ENCODE results near the gene ATP6V0E2. TPM values are rescaled to one million over a fixed set of nuclear protein-coding genes. Genes with fewer than 3 reads are reported as not detected.

Gene ATP6V0E2
- total and polyA plus RNA-seq, 2 experiments from 2014 or later: 11.6 to 25.6 TPM

- H3K9me3 ChIP-seq (ENCODE audit: low read depth): no peaks in the 10 kb centered on the region
- no peak overlapping the region for H3K4me3 ChIP-seq
- H3K27ac ChIP-seq: no peak overlapping the region
- no peaks in the 10 kb centered on the region for H3K36me3 ChIP-seq (replicated peaks; ENCODE audit: insufficient read depth, low read depth)
- 61% methylated on average over 8 of the region's 8 CpGs for WGBS (ENCODE audit: low lambda C conversion rate, missing lambda C conversion rate)
- DNase-seq (ENCODE audit: low spot score): no peak
- no peaks in the 10 kb centered on the region for H4K20me1 ChIP-seq (ENCODE audit: insufficient read depth, poor library complexity, severe bottlenecking)
- H3K27me3 ChIP-seq: no peaks in the 10 kb centered on the region
- H2AFZ ChIP-seq: no peak overlapping the region
- H3K79me2 ChIP-seq: no peaks in the 10 kb centered on the region
- peaks cover 4% of the 10 kb centered on the region for H3K4me1 ChIP-seq (ENCODE audit: insufficient read depth)
- H3K4me2 ChIP-seq: peak overlapping the region; percentile 92
- H3K9me2 ChIP-seq (replicated peaks; ENCODE audit: insufficient read depth): no peaks in the 10 kb centered on the region
- TF ChIP-seq CTCF (IDR thresholded peaks at IDR 0.05; ENCODE audit: poor library complexity): no peak
- no peak for TF ChIP-seq EZH2phosphoT487 (IDR thresholded peaks at IDR 0.05; ENCODE audit: low read depth, severe bottlenecking, unreplicated experiment)
- TF ChIP-seq EZH2 (IDR thresholded peaks at IDR 0.05; ENCODE audit: borderline replicate concordance): no peak
Observed at GRCh38 chr7:149874644-149875028, 867 bp downstream of the ATP6V0E2 start.

- Histone ChIP-seq H3K4me2 (no peak overlapping the region), H3K36me3 (replicated peaks; ENCODE audit: insufficient read depth, low read depth) (no peaks in the 10 kb centered on the region), H3K4me1 (ENCODE audit: insufficient read depth) (peaks cover 4% of the 10 kb centered on the region), H3K4me3 (no peak overlapping the region), H2AFZ (no peak overlapping the region), H3K79me2 (no peaks in the 10 kb centered on the region), H3K27ac (no peak overlapping the region), H3K27me3 (no peaks in the 10 kb centered on the region), H3K9me2 (replicated peaks; ENCODE audit: insufficient read depth) (no peaks in the 10 kb centered on the region), H4K20me1 (ENCODE audit: insufficient read depth, poor library complexity, severe bottlenecking) (no peaks in the 10 kb centered on the region), H3K9me3 (ENCODE audit: low read depth) (no peaks in the 10 kb centered on the region)
- no peak for DNase-seq (ENCODE audit: low spot score)
- TF ChIP-seq EZH2 (IDR thresholded peaks at IDR 0.05; ENCODE audit: borderline replicate concordance) (no peak), EZH2phosphoT487 (IDR thresholded peaks at IDR 0.05; ENCODE audit: low read depth, severe bottlenecking, unreplicated experiment) (no peak), CTCF (IDR thresholded peaks at IDR 0.05; ENCODE audit: poor library complexity) (no peak)
- 97% methylated on average over 4 of the region's 4 CpGs for WGBS (ENCODE audit: low lambda C conversion rate, missing lambda C conversion rate)
Observed at GRCh38 chr7:149875396-149875795, 1.6 kb downstream of the ATP6V0E2 start.

GRCh38 chr7:149877890-149878522, 4.2 kb downstream of the ATP6V0E2 start:
- no peaks in the 10 kb centered on the region for H3K9me2 ChIP-seq (replicated peaks; ENCODE audit: insufficient read depth)
- DNase-seq (ENCODE audit: low spot score): no peak
- peaks cover 4% of the 10 kb centered on the region for H3K4me1 ChIP-seq (ENCODE audit: insufficient read depth)
- no peak overlapping the region for H3K27ac ChIP-seq
- no peaks in the 10 kb centered on the region for H3K27me3 ChIP-seq
- H3K36me3 ChIP-seq (replicated peaks; ENCODE audit: insufficient read depth, low read depth): no peaks in the 10 kb centered on the region
- no peak overlapping the region for H3K4me3 ChIP-seq
- H3K79me2 ChIP-seq: no peaks in the 10 kb centered on the region
- H3K4me2 ChIP-seq: no peak overlapping the region
- WGBS (ENCODE audit: low lambda C conversion rate, missing lambda C conversion rate): 90% methylated on average over 16 of the region's 16 CpGs
- no peak overlapping the region for H2AFZ ChIP-seq
- H4K20me1 ChIP-seq (ENCODE audit: insufficient read depth, poor library complexity, severe bottlenecking): no peaks in the 10 kb centered on the region
- H3K9me3 ChIP-seq (ENCODE audit: low read depth): no peaks in the 10 kb centered on the region
- no peak for TF ChIP-seq EZH2phosphoT487 (IDR thresholded peaks at IDR 0.05; ENCODE audit: low read depth, severe bottlenecking, unreplicated experiment)
- TF ChIP-seq EZH2 (IDR thresholded peaks at IDR 0.05; ENCODE audit: borderline replicate concordance): no peak
- no peak for TF ChIP-seq CTCF (IDR thresholded peaks at IDR 0.05; ENCODE audit: poor library complexity)

Measured in hepatocyte (in vitro differentiated cells).